Upper lobe of left lung (tissue), 4 donors: Measurements from ENCODE around the gene NME7.

Source experiments
- EP300 ChIP-seq, 4 donors: sonication (generic); formaldehyde crosslinking; IDR thresholded peaks; one replicate each; pipeline ENCODE4 v1.5.1; 2017; ENCODE audit warnings: antibody characterized with exemption in 4 of 4, control low read depth in 2 of 4
- TF ChIP-seq, protein P1 (sequence below), 6 experiments: fragments of 450-650 bp in 4 of 6; fragments of 200-600 bp in 2 of 6; sonication (generic) in 2 of 6; IDR thresholded peaks; one replicate each; pipeline ENCODE4 v1.5.1; 2016 to 2019; ENCODE audit warnings: antibody characterized with exemption in 6 of 6

DNA sequence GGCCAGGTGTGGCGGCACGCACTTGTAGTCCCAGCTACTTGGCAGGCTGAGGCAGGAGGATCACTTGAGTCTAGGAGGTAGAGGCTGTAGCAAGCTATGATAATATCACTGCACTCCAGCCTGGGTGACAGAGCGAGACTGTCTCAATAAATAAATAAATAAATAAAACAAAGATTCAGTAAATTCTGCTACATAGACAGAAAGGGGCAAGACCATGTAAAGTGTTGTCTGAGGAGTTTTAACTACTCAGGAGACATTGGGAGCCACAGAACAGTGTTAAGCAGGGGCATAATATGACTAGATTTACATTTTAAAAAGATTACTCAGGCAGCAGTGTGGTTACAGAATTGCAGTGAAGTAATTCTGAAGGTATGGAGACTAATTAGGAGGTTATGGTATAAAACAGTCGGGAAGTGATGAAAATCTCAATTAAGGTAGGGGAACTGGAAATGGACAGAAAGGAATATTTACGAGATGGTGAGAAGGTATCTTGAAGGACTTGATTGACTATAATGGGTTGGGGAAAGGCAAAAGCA lies 166.4 kb downstream of the NME7 start:
- TF ChIP-seq, protein P1, sequence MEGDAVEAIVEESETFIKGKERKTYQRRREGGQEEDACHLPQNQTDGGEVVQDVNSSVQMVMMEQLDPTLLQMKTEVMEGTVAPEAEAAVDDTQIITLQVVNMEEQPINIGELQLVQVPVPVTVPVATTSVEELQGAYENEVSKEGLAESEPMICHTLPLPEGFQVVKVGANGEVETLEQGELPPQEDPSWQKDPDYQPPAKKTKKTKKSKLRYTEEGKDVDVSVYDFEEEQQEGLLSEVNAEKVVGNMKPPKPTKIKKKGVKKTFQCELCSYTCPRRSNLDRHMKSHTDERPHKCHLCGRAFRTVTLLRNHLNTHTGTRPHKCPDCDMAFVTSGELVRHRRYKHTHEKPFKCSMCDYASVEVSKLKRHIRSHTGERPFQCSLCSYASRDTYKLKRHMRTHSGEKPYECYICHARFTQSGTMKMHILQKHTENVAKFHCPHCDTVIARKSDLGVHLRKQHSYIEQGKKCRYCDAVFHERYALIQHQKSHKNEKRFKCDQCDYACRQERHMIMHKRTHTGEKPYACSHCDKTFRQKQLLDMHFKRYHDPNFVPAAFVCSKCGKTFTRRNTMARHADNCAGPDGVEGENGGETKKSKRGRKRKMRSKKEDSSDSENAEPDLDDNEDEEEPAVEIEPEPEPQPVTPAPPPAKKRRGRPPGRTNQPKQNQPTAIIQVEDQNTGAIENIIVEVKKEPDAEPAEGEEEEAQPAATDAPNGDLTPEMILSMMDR (IDR thresholded peaks at IDR 0.05) = no peak
- no peak for TF ChIP-seq EP300 (IDR thresholded peaks at IDR 0.05)
